ENCODE measurements around the gene ARMC7.
"Not testable (repeated sequence)": the region's sequence is repeated elsewhere in the genome, so short reads cannot be mapped to it uniquely, and the experiment has no call there.

ARMC7 gene

GRCh38 chr17:75154195-75155106, 44.7 kb downstream of the ARMC7 start, which contains the start of gene JPT1:
TSS of gene JPT1 (minus strand) at chr17:75154512. CDS start at chr17:75154397, 115 bp downstream.
- peak; percentile 98 for DNase-seq (ENCODE audit: low read depth)

GRCh38 chr17:75155191-75155601, 45.4 kb downstream of the ARMC7 start:
- DNase-seq (ENCODE audit: low read depth), result no peak

GRCh38 chr17:75158480-75158879, 48.7 kb downstream of the ARMC7 start:
- DNase-seq (ENCODE audit: low read depth), result not testable (repeated sequence)

GRCh38 chr17:75159196-75160031, 49.6 kb downstream of the ARMC7 start:
- DNase-seq (ENCODE audit: low read depth), result no peak

- DNase-seq (ENCODE audit: low read depth), result no peak
These were observed 50.4 kb downstream of the ARMC7 start for GRCh38 chr17:75160211-75160610.

- DNase-seq (ENCODE audit: low read depth), result no peak
These were observed 53.3 kb downstream of the ARMC7 start for GRCh38 chr17:75163074-75163473.

GRCh38 chr17:75164606-75165005, 54.8 kb downstream of the ARMC7 start:
- not testable (repeated sequence) for DNase-seq (ENCODE audit: low read depth)

GRCh38 chr17:75168998-75169397, 59.2 kb downstream of the ARMC7 start:
- no peak for DNase-seq (ENCODE audit: low read depth)

- no peak for DNase-seq (ENCODE audit: low read depth)
These were observed 63.8 kb downstream of the ARMC7 start for GRCh38 chr17:75173526-75173925.

GRCh38 chr17:75174996-75175395, 65.2 kb downstream of the ARMC7 start:
- DNase-seq (ENCODE audit: low read depth), result no peak

- DNase-seq (ENCODE audit: low read depth), result no peak
These were observed 66.9 kb downstream of the ARMC7 start for GRCh38 chr17:75176625-75177024.

GRCh38 chr17:75178453-75178852, 68.7 kb downstream of the ARMC7 start:
- no peak for DNase-seq (ENCODE audit: low read depth)
